Measurements from ENCODE around the gene SV2B.
"Not testable (repeated sequence)": the region's sequence is repeated elsewhere in the genome, so short reads cannot be mapped to it uniquely, and the experiment has no call there.

Gene SV2B

DNA sequence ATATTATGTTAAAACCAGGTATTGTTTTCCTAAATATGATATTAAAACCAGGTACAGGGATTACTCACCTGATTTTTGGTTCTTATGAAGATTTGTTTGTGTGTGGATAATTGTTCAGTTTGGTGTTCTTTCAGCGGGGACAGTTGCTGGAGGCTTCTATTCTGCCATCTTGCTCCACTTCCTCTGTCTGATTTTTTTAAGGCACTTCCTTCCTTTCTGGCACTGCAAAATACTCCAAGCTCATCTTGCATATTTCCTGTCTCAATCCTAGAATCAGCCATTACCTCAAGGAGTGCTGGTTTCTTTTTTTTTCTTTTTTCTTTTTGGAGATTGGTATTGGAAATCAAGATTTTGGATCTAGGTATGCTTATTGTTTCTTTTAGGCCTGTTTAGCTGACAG lies 229.9 kb downstream of the SV2B start:
- DNase-seq = no peak

DNA sequence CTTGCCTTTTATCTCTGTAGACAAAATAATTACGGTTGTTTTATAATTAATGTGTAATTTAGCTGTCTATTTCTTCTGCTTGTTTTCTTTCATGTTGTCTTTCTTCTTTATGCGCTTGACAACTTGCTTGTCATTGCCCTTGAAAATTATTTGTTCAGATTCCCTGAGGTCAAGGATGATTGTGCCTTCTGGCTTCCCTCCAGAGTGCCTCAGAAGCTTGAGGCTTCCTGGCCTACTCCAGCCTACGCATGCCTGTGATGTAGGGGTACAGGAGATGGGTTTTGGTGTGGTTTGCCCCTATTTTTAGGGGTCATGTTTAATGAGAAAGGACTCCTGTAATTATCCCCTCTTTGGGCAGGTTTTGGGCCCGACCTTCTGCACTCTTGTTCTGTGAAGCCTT lies 231.5 kb downstream of the SV2B start:
- no peak for DNase-seq

DNA sequence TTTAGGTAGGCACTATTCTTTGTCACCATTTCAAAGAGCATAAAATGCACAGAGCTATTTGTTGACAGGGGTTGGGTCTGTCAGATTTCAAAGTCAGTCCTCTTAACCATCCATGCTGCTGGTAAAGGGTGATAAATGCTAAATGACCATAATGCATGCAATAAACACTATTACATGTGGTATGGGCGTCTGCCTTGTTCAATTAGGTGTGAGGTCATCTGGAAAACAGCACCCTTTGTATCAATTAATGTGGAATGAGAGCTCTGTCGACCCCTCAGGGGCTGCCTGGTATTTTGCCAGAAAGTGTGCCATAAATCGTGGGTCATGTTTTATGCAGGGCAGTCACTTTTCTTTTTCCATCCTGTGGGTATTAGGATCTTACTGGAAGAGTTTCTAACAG lies 235.6 kb downstream of the SV2B start:
- DNase-seq = no peak

DNA sequence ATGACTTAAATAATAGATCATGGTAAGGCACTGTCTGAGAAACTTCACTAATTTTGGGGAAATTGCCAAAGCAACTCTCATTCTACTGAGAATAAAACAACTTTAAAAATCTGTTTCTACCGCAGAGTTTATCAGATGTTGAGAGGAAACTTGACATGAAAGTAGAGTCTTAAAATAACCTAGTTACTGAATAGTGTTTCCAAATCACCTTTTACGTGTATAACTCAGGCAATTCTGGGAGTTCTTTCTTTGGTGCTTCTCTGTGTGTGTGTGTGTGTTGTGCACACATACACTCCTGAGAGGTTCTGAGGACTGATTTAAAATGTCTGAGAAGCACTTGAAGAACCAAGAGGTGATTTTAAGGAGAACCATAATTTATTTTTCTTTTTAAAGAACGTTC lies 236.6 kb downstream of the SV2B start:
- DNase-seq = no peak

DNA sequence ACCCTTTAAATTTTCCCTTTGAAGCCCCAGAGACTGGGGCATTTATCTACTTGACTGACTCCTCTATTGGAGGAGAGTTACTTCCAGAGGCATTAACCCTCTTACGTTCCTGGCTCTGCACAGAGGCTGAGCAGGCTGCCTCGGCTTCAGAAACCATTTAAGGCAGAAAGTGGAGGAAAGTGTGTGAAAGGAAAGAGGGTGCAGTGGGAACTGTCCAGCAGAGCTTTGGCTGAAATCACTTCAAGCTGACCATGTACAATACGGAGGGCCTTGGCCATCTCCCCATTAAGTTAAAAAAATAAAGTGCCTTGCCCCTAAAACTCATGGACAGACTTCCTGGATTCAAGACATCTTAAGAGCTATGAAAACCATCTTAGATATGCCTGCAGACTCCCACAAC lies 238.7 kb downstream of the SV2B start:
- peak; percentile 43 for DNase-seq

DNA sequence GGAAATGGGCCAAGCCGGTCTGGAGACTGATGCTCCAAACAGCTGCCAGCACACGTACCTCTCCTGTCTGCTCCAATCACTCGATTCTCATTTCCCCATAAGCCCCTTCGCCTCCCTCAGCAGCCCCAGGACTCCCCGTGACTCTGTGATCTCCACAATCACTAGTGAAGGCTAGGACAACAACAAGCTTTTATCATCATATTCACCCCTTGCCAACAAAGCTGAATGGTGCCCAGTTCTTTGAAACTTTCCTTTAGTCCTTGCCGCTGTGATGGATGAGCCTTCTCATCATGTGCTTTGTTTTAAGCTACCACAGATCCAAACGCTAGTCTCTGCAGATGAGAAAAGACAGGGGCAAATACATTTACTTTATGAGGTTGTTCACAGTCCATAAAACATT lies 242.0 kb downstream of the SV2B start:
- no peak for DNase-seq

DNA sequence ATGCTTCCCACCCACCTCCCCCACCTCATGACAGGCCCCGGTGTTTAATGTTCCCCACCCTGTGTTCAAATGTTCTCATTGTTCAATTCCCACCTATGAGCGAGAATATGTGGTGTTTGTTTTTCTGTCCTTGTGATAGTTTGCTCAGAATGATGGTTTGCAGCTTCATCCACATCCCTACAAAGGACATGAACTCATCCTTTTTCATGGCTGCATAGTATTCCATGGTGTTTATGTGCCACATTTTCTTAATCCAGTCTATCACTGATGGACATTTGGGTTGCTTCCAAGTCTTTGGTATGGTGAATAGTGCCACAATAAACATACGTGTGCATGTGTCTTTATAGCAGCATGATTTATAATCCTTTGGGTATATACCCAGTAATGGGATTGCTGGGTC lies 244.9 kb downstream of the SV2B start:
- DNase-seq = not testable (repeated sequence)

DNA sequence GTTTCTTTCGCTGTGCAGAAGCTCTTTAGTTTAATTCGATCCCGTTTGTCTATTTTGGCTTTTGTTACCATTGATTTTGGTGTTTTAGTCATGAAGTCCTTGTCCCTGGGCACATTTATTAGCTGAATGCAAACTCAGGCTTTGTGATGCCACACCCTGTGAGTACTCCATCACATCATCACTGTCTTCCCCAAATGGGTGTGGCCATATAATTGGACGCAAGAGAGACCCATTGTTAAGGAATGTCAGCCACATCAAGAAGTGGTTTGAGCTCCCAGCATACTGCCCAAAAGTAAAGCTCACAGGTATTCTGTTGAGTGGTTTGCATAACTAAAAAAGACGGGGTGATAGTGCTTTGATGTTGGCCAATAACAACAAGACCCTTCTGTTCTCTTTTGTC lies 245.7 kb downstream of the SV2B start:
- no peak for DNase-seq

DNA sequence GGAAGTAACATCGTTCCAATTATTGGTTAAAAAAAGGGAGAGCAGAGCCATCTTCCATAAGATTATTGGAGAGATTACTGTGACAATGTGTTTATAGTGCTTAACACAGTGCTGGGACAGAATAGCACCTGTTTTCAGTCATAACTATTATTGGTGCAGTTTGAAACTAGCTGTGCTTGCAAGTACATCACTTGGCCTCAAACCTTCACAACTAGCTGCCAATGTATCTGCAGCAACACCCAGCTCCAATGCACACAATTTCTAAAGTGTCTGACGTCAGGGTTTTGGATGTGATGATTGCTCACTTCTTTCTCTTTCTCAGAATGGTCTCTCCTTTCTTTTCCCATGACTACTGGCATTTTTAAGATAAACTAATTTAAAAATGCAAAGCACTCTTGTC lies 246.2 kb downstream of the SV2B start:
- no peak for DNase-seq

DNA sequence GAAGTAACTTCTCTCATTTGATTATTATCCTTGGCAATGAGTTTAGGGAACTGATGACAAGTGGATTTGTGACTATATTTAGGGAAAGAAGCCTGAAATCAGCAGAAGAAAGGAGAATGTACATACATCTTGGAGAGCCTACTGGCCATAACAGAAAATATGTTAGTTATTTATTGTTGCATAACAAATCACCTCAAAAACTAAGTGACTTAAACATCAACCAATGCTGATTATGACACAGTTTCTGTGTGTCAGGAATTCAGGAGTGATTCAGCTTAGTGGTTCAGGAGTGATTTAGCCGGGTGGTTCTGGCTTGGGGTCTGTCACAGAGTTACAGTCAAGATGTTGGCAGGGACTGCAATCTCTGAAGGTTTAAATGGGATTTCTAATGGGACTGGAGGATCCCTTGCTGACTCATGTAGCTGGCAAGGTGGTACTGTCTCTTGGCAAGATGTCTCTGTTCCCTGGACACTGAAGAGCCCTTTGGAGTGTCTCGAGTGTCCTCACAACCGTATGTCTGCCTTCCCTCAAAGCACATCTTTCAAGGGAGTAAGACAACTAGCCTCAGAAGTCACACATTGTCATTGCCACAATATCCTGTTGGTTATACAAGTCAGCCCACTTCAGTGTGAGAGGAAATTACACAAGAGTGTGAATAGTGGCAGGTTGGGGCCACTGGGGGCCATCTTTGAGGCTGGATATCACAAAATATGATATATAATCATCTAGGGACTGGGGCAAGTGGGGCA lies 248.9 kb downstream of the SV2B start:
- DNase-seq = no peak

Data from stimulated activated CD8-positive, alpha-beta memory T cell treated with anti-CD3 and anti-CD28 coated beads, Interleukin-4, amount 100 ng/mL, for 48 hours (primary cell).